Mammary epithelial cell (primary cell): ENCODE measurements around the gene PRKCH.

ENCODE experiments used
- CTCF ChIP-seq, 2 donors: IDR thresholded peaks in 1 of 2; conservative IDR thresholded peaks in 1 of 2; 2 replicates each; pipeline ENCODE4 v1.5.1; 2011 to 2012; ENCODE audit warnings: inconsistent platforms in 2 of 2, low read length in 2 of 2, mild to moderate bottlenecking in 2 of 2, control low read depth in 1 of 2, low read depth in 1 of 2; ENCODE audit not compliant: insufficient read depth in 1 of 2; ENCODE audit errors: extremely low read depth in 1 of 2
- EZH2 ChIP-seq: IDR thresholded peaks from 2 replicates; pipeline ENCODE4 v1.6.1; 2012; ENCODE audit warnings: low read length, inconsistent platforms, borderline replicate concordance

GRCh38 chr14:61575126-61575525 is 253.7 kb downstream of the PRKCH start:
- TF ChIP-seq CTCF (conservative IDR thresholded peaks at IDR 0.05 in 1 of 2, IDR thresholded peaks at IDR 0.05 in 1 of 2; ENCODE audit: extremely low read depth in 1 of 2, insufficient read depth in 1 of 2, low read depth in 1 of 2, low read length in 2 of 2) (no peak), EZH2 (no peak)
